ENCODE measurements around the gene MAD2L2. TPM values are rescaled to one million over a fixed set of nuclear protein-coding genes. Genes with fewer than 3 reads are reported as not detected.

The MAD2L2 gene
- 172 and 174 TPM in 2 replicates for total RNA-seq (2014; rRNA removed; shearing (Covaris generic))

DNA sequence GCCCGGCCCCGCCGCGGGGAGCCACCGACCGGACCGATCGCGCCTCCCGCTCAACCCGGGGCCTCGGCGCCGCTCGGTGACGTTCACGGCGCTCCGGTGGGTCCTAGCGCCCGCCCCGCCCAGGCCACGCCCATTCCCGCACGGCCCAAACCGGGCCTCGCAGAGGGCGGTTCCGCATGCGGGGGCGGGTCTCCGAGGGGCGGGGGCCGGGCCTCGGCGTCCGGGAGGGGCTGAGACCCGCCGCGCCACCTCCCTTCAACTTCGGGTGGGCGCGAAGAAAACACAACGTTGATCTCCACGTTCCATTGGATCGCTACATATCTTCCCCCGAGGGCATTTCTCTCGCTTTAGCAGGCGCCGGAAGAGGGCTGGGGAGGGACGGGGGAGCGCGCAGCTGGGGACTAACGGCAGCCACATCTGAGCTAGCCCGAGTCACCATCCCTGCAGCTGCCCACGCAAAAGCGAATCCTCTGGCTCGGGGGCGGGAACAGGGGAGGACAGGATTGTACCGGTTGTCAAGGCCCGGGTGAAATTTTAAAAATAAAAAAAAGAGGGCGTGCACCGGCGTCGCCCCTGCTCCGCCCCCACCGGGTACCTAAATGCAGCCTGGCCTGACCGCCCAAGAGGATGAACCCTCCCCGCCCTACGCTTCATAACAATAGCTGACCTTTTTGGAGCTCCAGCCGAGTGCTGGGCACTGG, at the start of gene MAD2L2:
TSS of gene MAD2L2 (minus strand) at position 78 of the 701 bp plus-strand sequence. CDS start 547 bp downstream, outside the sequence.
- peaks cover 13% of the 10 kb centered on the region for H3K36me3 ChIP-seq
- no peaks in the 10 kb centered on the region for H3K27me3 ChIP-seq
- peak within 1 kb of the TSS; percentile 66 for H3K27ac ChIP-seq
- peak within 1 kb of the TSS; percentile 84 for H3K4me3 ChIP-seq
- no peaks in the 10 kb centered on the region for H3K9me3 ChIP-seq (replicated peaks)
- peak; percentile 94 to 96 for DNase-seq
- peaks cover 4% of the 10 kb centered on the region; the same call in 1 of the 2 replicates for H3K4me1 ChIP-seq

DNA sequence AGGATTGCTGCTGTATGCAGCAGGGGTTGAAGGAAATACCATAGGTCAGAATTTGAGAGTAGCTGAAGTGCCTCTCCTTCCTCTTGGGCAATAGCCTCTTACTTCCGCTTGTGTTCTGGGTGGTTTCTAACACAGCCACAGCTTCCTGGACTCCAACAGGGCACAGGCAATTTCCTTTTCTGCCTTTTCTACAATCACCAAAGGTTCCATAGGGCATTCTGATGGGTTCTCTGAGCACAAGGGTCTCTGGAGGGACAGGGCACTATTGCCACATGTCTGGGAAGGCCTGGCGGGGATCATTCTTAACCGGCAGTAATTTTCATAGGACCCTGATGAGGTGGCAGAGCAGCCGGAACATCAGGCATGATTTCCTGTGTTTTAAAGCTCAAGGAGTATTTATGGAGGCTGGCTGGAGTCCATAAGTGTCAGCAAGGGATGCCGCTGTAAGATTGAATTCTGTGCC, 49.5 kb upstream of the MAD2L2 start:
- Histone ChIP-seq H3K27ac (no peak overlapping the region), H3K27me3 (no peaks in the 10 kb centered on the region), H3K9me3 (replicated peaks) (no peaks in the 10 kb centered on the region), H3K4me3 (no peak overlapping the region), H3K36me3 (no peaks in the 10 kb centered on the region), H3K4me1 (peaks cover under 1% of the 10 kb centered on the region; the same call in 1 of the 2 replicates)
- DNase-seq, result no peak

DNA sequence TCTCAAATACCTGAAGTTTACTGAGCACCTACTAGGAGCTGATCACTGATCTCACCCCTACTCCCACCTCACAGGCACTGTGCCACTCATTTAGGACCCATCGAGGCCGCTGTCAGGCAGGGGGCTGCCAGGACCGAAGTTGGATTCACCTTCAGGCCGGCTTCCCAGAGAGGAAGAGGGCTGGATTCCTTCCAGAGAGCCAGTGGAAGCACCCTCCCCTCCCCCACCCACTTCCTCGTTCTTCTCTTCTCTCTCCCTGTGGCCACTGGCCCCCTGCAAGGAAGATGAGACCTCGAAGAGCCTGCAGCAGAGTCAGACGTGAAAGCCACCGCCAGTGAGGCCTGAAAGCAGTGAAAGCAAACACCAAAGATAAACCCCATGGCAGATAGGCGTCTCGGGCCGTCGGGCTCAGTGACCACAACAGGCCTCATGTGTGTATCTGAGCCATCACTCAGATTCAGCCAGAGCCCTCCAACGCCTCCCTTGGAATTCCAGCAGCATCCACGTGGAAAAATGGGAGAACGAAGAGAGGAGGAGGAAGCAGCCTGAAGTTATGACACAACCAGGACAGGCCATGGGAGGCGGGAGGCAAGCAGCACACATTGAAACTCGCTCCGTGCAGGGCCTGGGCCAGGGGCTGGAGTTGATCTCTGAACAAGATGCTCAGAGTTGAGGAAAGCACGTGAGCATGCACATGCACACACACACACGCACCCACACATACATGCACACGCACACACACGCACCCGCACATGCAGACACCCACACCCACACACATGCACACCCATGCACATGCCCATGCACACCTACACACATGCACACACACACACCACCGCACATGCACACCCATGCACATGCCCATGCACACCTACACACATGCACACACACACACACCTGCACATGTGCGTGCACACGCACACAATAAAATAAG, 48.8 kb upstream of the MAD2L2 start:
- no peaks in the 10 kb centered on the region for H3K36me3 ChIP-seq
- DNase-seq, result peak; percentile 23 to 33
- H3K27me3 ChIP-seq, result no peaks in the 10 kb centered on the region
- no peaks in the 10 kb centered on the region for H3K4me1 ChIP-seq
- no peaks in the 10 kb centered on the region for H3K9me3 ChIP-seq (replicated peaks)
- H3K27ac ChIP-seq, result no peak overlapping the region
- no peak overlapping the region for H3K4me3 ChIP-seq

DNA sequence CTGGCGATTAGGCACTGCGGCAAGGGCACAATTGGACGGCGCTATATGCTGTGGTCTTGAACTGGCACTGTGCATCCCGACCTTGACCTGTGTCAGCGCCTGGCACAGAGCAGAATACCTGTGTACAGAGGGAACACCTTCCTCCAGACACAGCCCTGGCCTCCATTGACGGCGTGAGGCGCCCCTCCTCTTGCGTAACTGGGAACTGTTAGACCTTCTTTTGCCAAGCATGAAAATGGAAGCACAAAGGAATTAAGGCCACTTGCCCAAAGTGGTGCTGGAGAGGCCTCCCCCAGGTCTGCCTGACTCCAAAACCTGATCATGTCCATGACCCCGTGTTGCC, 48.2 kb upstream of the MAD2L2 start:
- H3K4me1 ChIP-seq, result no peaks in the 10 kb centered on the region
- H3K36me3 ChIP-seq, result no peaks in the 10 kb centered on the region
- H3K9me3 ChIP-seq (replicated peaks), result no peaks in the 10 kb centered on the region
- no peaks in the 10 kb centered on the region for H3K27me3 ChIP-seq
- DNase-seq, result no peak
- H3K27ac ChIP-seq, result no peak overlapping the region
- H3K4me3 ChIP-seq, result no peak overlapping the region

DNA sequence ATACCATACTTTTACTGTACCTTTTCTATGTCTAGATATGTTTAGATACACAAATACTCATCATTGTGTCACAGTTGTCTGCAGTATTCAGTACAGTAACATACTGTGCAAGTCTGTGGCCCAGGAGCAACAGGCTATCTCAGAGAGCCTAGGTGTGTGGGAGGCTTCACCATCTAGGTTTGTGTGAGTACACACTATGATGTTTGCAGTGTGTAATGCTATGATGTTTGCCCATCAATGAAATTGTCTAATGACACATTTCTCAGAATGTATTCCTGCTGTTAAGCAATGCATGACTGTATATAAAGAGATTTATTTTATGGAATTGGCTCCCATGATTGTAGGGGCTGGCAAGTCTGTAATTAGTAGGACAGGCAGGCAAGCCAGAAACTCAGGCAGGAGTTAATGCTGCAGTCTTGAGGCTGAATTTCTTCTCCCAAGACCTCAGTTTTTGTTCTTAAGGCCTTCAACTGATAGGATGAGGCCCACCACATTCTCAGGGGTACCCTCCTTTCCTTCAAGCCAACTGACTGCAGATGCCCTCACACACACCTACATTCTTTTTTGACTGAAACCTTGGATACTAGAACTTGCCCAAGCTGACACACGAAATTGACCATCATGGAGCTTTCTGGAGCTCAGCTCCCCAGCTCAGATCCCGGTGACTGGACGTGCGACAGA, 47.3 kb upstream of the MAD2L2 start:
- no peak for DNase-seq
- no peak overlapping the region for H3K4me3 ChIP-seq
- H3K27me3 ChIP-seq, result no peaks in the 10 kb centered on the region
- H3K36me3 ChIP-seq, result no peaks in the 10 kb centered on the region
- no peak overlapping the region for H3K27ac ChIP-seq
- no peaks in the 10 kb centered on the region for H3K4me1 ChIP-seq
- no peaks in the 10 kb centered on the region for H3K9me3 ChIP-seq (replicated peaks)

DNA sequence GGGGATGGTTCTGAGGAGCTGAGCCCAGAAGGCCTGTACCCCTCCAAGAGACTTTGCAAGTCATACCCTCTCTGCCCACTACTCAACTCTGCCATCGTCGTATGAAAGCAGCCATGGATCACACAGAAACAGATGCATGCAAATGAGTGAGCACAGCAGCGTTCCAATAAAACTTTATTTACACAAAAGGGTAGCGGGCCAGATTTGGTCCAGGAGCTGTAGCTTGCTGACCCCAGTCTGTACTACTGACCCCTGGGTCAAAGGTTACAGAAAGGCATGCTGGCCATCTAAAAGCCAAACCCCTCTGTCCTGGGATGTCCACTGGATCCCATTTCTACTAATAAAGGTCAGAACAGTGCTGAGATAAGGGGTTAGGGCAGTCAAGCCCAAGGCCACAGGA, 46.2 kb upstream of the MAD2L2 start:
- H3K36me3 ChIP-seq, result no peaks in the 10 kb centered on the region
- no peaks in the 10 kb centered on the region for H3K4me1 ChIP-seq
- DNase-seq, result no peak
- no peak overlapping the region for H3K4me3 ChIP-seq
- no peaks in the 10 kb centered on the region for H3K9me3 ChIP-seq (replicated peaks)
- no peaks in the 10 kb centered on the region; the same call in 1 of the 2 replicates for H3K27me3 ChIP-seq
- no peak overlapping the region for H3K27ac ChIP-seq

DNA sequence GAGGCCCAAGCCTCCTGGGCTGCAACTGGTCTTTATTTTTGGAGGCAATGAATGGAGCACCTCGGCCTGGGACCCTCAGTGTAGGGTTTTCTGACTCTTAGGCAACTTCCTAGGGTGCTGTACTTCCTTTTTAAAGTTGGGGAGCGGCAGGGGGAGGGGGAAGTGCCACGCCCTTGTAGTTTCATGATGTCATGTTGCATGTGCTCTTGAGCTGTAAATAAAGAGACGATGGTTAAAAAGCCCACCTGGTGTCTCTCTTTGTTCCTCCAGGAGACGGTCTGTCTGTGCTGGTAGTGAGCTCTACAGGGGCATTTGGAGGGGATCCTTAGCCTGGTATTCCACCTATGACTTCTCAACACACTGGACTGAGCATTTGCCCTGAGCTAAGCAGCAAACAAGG, 44.7 kb upstream of the MAD2L2 start:
- Histone ChIP-seq H3K4me3 (no peak overlapping the region), H3K9me3 (replicated peaks) (no peaks in the 10 kb centered on the region), H3K27ac (no peak overlapping the region), H3K4me1 (no peaks in the 10 kb centered on the region), H3K27me3 (no peaks in the 10 kb centered on the region; the same call in 1 of the 2 replicates), H3K36me3 (no peaks in the 10 kb centered on the region)
- no peak for DNase-seq

DNA sequence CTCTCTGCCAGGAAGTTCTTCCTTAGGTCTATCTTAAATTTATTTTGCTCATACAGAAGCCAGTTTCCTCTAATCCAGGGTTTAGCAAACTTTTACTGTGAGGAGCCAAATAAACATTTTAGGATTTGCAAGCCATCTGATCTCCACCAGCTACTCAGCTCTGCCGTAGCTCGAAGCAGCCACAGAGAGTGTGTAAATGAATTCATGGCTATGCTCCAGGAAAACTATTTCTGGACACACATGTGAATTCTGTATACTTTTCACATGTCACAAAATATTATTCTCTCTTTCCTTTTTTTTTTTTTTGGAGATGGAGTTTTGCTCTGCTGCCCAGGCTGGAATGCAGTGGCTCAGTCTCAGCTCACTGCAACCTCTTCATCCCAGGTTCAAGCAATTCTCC, 41.6 kb upstream of the MAD2L2 start:
- no peaks in the 10 kb centered on the region for H3K36me3 ChIP-seq
- no peaks in the 10 kb centered on the region for H3K4me1 ChIP-seq
- no peak overlapping the region for H3K27ac ChIP-seq
- no peaks in the 10 kb centered on the region for H3K9me3 ChIP-seq (replicated peaks)
- DNase-seq, result no peak
- no peaks in the 10 kb centered on the region; the same call in 1 of the 2 replicates for H3K27me3 ChIP-seq
- H3K4me3 ChIP-seq, result no peak overlapping the region

DNA sequence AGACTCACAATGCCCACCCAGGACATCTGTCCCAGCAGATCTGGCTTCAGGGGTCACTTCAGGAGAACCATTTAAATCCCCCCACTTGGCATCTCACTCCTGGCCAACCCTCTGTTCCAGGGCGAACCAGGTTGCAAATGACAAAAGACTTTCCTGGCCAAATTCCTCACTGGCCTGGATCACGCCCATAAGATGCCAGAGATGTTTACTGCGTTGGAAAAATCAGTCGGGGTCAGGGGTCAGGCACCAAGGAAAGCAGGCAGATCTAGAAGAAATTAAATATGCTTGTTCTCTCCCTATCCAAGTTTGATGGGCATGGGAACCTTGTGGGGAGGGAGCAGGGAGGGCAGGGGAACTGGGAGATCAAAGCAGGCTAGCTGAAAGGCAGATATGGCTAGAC, 40.4 kb upstream of the MAD2L2 start:
- Histone ChIP-seq H3K27me3 (no peaks in the 10 kb centered on the region; the same call in 1 of the 2 replicates), H3K4me3 (no peak overlapping the region), H3K36me3 (no peaks in the 10 kb centered on the region)

DNA sequence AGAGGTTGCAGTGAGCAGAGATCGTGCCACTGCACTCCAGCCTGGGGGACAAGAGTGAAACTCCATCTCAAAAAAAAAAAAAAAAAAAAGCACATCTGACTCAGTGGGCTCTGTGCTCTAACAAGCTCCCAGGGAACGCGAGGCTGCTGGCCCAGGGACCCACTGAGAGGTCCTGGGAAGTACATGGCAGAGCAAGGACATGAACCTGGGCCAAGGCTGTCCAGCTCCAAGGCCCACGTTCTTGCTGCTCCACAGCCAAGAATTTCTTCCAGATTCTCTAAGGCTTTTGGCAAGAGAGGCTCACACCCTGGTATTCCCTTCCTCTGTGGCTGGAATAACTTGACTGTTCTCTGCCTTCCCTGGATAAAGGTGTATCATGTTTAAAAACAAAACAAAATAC, 39.6 kb upstream of the MAD2L2 start:
- Histone ChIP-seq H3K27me3 (no peaks in the 10 kb centered on the region; the same call in 1 of the 2 replicates), H3K27ac (no peak overlapping the region), H3K4me3 (no peak overlapping the region), H3K4me1 (no peaks in the 10 kb centered on the region), H3K36me3 (no peaks in the 10 kb centered on the region), H3K9me3 (replicated peaks) (no peaks in the 10 kb centered on the region)
- DNase-seq, result no peak

More for the DNA sequence above, 40.4 kb upstream of the MAD2L2 start:
- Histone ChIP-seq H3K9me3 (replicated peaks) (no peaks in the 10 kb centered on the region), H3K27ac (no peak overlapping the region), H3K4me1 (no peaks in the 10 kb centered on the region)
- DNase-seq, result no peak

DNA sequence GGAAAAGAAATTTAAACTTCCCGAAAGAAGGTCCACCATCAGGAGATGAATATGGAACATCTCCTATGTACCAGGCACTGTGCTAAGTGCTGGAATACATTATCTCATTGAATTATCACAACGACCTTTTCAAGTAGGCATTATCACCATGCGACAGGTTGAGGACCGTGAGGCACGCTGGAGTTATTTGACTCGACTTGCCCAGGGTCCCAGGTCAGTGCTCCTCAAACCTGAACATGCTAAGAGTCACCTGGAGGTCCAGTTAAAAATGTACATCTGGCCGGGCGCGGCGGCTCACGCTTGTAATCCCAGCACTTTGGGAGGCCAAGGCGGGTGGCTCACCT, 39.1 kb upstream of the MAD2L2 start:
- H3K27me3 ChIP-seq, result no peaks in the 10 kb centered on the region; the same call in 1 of the 2 replicates
- H3K4me1 ChIP-seq, result no peaks in the 10 kb centered on the region
- H3K27ac ChIP-seq, result no peak overlapping the region
- H3K36me3 ChIP-seq, result no peaks in the 10 kb centered on the region
- DNase-seq, result no peak
- no peak overlapping the region for H3K4me3 ChIP-seq
- H3K9me3 ChIP-seq (replicated peaks), result no peaks in the 10 kb centered on the region

DNA sequence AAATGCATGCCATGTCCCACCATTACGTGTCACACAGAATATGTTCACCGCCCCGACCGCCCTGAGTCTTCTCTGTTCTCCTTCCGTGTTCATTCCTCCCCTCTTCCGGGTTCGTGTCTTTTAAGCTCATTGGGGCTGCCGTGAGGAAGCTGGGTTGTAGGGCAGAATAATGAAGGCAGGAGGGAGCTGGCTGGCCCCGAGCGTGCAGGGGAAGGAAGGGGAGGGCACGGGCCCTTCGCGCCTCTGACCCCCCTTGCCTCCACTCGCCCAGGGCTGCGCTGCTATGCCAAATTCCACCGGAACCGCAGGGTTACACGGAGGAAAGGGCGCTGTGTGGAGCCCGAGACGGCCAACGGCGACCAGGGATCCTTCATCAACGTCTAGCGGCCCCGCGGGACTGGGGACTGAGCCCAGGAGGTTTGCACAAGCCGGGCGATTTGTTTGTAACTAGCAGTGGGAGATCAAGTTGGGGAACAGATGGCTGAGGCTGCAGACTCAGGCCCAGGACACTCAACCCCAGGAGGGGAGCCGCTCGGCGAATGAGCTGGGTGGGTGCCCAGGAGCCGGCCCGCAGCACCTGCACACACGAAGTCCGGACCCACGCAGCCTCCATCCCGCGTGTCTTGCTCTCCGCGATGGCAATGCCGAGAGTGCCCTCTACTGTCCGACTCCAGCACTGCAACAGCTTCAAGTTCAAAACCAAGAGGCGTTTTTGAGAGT, 38.5 kb upstream of the MAD2L2 start:
- Histone ChIP-seq H3K4me1 (no peaks in the 10 kb centered on the region), H3K27ac (no peak overlapping the region), H3K9me3 (replicated peaks) (no peaks in the 10 kb centered on the region), H3K27me3 (no peaks in the 10 kb centered on the region; the same call in 1 of the 2 replicates), H3K4me3 (no peak overlapping the region), H3K36me3 (no peaks in the 10 kb centered on the region)
- peak; percentile 54 to 73 for DNase-seq

DNA sequence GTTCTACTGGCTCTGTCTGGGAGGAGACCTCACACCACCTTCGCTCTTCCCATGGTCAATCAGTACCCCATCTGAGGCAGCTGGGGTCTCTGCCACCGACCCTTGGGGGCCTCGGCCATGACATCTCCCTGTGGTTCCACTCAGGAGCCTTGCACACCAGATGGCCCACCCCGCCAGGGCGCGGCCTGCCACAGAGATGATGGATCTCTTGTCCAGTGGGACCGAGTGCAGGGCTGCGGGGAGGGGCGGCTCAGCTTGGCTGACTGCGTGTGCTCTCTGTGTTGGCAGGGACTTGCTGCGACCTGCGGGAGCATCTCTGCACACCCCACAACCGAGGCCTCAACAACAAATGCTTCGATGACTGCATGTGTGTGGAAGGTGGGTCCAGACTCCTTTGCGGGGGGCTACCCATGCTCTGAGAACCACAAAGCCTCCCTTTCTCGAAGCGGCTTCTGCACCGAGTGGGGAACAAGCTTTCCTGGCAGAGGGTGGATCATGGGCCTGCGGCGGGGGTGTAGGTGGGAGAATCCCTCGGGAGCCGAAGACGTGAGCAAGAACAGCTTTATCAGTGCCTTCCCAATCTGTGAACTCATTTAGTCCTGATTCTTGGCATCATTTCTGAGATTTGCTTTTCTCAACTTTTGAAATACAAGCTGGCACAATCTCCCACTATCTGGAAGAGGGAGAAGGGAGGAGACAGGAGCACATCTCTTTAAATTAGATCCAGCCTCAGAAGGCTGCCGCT, 34.1 kb upstream of the MAD2L2 start:
- DNase-seq, result no peak
- no peaks in the 10 kb centered on the region for H3K4me1 ChIP-seq
- no peaks in the 10 kb centered on the region for H3K27me3 ChIP-seq
- H3K4me3 ChIP-seq, result no peak overlapping the region
- H3K9me3 ChIP-seq (replicated peaks), result no peaks in the 10 kb centered on the region
- H3K27ac ChIP-seq, result no peak overlapping the region
- no peaks in the 10 kb centered on the region for H3K36me3 ChIP-seq

DNA sequence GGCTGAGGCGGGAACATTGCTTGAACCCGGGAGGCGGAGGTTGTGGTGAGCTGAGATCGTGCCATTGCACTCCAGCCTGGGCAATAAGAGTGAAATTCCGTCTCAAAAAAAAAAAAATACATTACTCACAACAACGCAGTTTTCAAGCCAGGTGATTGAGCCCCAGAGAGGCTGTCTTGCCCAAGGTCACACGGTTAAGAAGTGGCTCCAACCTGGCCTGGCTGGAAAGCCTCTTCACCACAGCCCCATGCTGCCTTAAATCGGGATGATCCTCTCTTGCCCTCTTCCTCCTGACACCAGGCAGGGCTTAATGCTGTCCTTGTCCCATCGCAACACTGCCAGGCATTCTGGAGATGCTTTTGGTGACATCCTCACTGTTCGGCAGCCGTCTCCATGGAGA, 32.1 kb upstream of the MAD2L2 start:
- H3K4me3 ChIP-seq, result no peak overlapping the region
- no peaks in the 10 kb centered on the region for H3K27me3 ChIP-seq
- no peak for DNase-seq
- H3K27ac ChIP-seq, result no peak overlapping the region
- H3K36me3 ChIP-seq, result no peaks in the 10 kb centered on the region
- no peaks in the 10 kb centered on the region for H3K4me1 ChIP-seq
- H3K9me3 ChIP-seq (replicated peaks), result no peaks in the 10 kb centered on the region
